NCI-H1930 (cell line): ENCODE results near the gene NLGN1.

Experiments
- DNase-seq, 2 experiments: peaks; one replicate each; lab custom pipeline; 2025; lab: John Stamatoyannopoulos, UW

Gene NLGN1

GRCh38 chr3:173641696-173642095 lies 244.2 kb downstream of the NLGN1 start:
- no peak for DNase-seq

- DNase-seq = no peak
Observed at GRCh38 chr3:173644086-173645082, 246.8 kb downstream of the NLGN1 start.

- no peak for DNase-seq
Observed at GRCh38 chr3:173650596-173650995, 253.1 kb downstream of the NLGN1 start.

GRCh38 chr3:173652093-173652492 lies 254.5 kb downstream of the NLGN1 start:
- no peak for DNase-seq

- no peak for DNase-seq
Observed at GRCh38 chr3:173653781-173654180, 256.2 kb downstream of the NLGN1 start.

GRCh38 chr3:173659972-173660371 lies 262.4 kb downstream of the NLGN1 start:
- DNase-seq = no peak

- no peak for DNase-seq
Observed at GRCh38 chr3:173660645-173661299, 263.2 kb downstream of the NLGN1 start.

- DNase-seq = no peak
Observed at GRCh38 chr3:173663696-173664111, 266.2 kb downstream of the NLGN1 start.

GRCh38 chr3:173676094-173676493 lies 278.6 kb downstream of the NLGN1 start:
- no peak for DNase-seq

GRCh38 chr3:173681188-173681678 lies 283.7 kb downstream of the NLGN1 start:
- DNase-seq = no peak

- DNase-seq = no peak
Observed at GRCh38 chr3:173685456-173685855, 287.9 kb downstream of the NLGN1 start.

GRCh38 chr3:173688216-173688842 lies 290.8 kb downstream of the NLGN1 start:
- no peak for DNase-seq

- DNase-seq = no peak
Observed at GRCh38 chr3:173690542-173691180, 293.1 kb downstream of the NLGN1 start.

GRCh38 chr3:173699353-173699752 lies 301.8 kb downstream of the NLGN1 start:
- DNase-seq = no peak

- no peak for DNase-seq
Observed at GRCh38 chr3:173700336-173700735, 302.8 kb downstream of the NLGN1 start.

GRCh38 chr3:173702561-173702960 lies 305.0 kb downstream of the NLGN1 start:
- DNase-seq = no peak

- peak; percentile 91 to 97 for DNase-seq
Observed at GRCh38 chr3:173703771-173704170, 306.2 kb downstream of the NLGN1 start.

- DNase-seq = no peak
Observed at GRCh38 chr3:173706630-173707029, 309.1 kb downstream of the NLGN1 start.

GRCh38 chr3:173708191-173708590 lies 310.6 kb downstream of the NLGN1 start:
- no peak for DNase-seq

GRCh38 chr3:173709026-173709425 lies 311.5 kb downstream of the NLGN1 start:
- DNase-seq = no peak

GRCh38 chr3:173711619-173712018 lies 314.1 kb downstream of the NLGN1 start:
- no peak for DNase-seq

- DNase-seq = no peak
Observed at GRCh38 chr3:173719585-173719984, 322.0 kb downstream of the NLGN1 start.
